Measurements from ENCODE around the gene GLS2.
"Not testable (repeated sequence)": the region's sequence is repeated elsewhere in the genome, so short reads cannot be mapped to it uniquely, and the experiment has no call there.

Gene GLS2

DNA sequence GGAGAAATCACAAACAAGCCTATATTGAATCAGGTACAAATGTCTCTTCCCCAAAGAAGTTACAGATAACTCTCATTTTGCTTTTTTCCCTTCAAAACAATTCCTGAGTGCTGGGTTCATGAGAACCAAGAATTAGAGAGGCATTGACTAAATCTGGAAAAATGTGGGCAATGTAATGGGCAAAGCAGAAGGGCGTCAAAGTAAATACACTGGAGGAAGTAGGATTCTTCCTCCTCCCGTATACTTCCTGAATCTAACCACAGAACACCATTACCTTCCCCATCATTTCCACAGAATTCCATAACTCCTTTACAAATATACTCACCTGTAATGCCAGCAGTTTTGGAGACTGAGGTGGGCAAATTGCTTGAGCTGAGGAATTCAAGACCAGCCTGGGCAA, 30.6 kb upstream of the GLS2 start:
- Histone ChIP-seq H3K27ac (no peak overlapping the region), H3K27me3 (ENCODE audit: insufficient read depth, low read depth, severe bottlenecking) (no peaks in the 10 kb centered on the region), H3K9me3 (ENCODE audit: severe bottlenecking) (no peaks in the 10 kb centered on the region), H3K4me3 (ENCODE audit: low read depth, low read length) (no peak overlapping the region), H3K36me3 (no peaks in the 10 kb centered on the region)
- TF ChIP-seq, protein P1, sequence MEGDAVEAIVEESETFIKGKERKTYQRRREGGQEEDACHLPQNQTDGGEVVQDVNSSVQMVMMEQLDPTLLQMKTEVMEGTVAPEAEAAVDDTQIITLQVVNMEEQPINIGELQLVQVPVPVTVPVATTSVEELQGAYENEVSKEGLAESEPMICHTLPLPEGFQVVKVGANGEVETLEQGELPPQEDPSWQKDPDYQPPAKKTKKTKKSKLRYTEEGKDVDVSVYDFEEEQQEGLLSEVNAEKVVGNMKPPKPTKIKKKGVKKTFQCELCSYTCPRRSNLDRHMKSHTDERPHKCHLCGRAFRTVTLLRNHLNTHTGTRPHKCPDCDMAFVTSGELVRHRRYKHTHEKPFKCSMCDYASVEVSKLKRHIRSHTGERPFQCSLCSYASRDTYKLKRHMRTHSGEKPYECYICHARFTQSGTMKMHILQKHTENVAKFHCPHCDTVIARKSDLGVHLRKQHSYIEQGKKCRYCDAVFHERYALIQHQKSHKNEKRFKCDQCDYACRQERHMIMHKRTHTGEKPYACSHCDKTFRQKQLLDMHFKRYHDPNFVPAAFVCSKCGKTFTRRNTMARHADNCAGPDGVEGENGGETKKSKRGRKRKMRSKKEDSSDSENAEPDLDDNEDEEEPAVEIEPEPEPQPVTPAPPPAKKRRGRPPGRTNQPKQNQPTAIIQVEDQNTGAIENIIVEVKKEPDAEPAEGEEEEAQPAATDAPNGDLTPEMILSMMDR (IDR thresholded peaks at IDR 0.05; ENCODE audit: low read depth, low read length) = no peak
- no peak for DNase-seq

DNA sequence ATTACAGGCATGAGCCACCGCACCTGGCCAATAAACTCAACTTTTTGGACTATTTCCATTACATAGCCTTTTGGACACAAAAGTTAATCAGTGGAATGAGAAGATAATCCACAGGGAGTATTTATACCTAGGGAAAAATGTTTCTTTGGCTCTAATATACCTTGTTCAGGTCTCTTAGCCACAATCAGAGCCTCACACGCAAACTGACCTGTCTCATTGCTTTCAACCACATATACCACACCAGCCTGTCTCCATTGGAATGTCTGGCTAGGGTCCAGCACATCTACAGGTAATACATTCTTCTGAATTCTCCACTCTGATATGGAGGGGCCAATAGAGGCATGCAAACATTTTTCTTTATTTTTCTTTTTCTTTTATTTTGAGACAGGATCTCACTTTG, 29.9 kb upstream of the GLS2 start:
- H3K4me3 ChIP-seq (ENCODE audit: low read depth, low read length) = no peak overlapping the region
- no peak overlapping the region for H3K27ac ChIP-seq
- TF ChIP-seq, protein P1 (IDR thresholded peaks at IDR 0.05; ENCODE audit: low read depth, low read length) = no peak
- H3K36me3 ChIP-seq = no peaks in the 10 kb centered on the region
- H3K9me3 ChIP-seq (ENCODE audit: severe bottlenecking) = no peaks in the 10 kb centered on the region
- DNase-seq = no peak
- H3K27me3 ChIP-seq (ENCODE audit: insufficient read depth, low read depth, severe bottlenecking) = no peaks in the 10 kb centered on the region

DNA sequence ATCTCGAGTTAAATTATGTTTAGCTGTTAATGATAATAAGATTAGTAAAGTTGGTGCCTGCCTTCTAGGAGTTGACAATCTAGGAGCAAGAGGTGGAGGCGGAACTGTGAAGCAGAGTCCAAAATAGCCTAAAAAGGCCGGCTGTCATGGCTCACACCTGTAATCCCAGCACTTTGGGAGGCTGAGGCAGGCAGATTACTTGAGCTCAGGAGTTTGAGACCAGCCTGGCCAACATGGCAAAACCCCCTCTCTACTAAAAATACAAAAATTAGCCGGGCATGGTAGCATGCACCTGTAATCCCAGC, 26.0 kb upstream of the GLS2 start:
- not testable (repeated sequence) for H3K27me3 ChIP-seq (ENCODE audit: insufficient read depth, low read depth, severe bottlenecking); H3K9me3 ChIP-seq (ENCODE audit: severe bottlenecking); H3K4me3 ChIP-seq (ENCODE audit: low read depth, low read length); H3K36me3 ChIP-seq; DNase-seq; H3K27ac ChIP-seq

DNA sequence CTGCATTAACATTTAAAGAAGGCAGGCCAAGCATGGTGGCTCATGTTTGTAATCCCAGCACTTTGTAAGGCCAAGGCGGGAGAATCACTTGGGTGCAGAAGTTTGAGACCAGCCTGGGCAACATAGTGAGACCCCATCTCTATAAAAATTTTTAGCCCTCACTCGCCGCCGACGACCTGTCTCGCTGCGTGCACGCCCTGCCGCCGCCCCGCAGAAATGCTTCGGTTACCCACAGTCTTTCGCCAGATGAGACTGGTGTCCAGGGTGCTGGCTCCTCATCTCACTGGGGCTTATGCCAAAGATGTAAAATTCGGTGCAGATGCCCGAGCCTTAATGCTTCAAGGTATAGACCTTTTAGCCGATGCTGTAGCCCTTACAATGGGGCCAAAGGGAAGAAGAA, 22.8 kb upstream of the GLS2 start:
- DNase-seq = no peak
- no peaks in the 10 kb centered on the region for H3K36me3 ChIP-seq
- no peaks in the 10 kb centered on the region for H3K27me3 ChIP-seq (ENCODE audit: insufficient read depth, low read depth, severe bottlenecking)
- H3K9me3 ChIP-seq (ENCODE audit: severe bottlenecking) = no peaks in the 10 kb centered on the region
- TF ChIP-seq, protein P1 (IDR thresholded peaks at IDR 0.05; ENCODE audit: low read depth, low read length) = no peak
- H3K4me3 ChIP-seq (ENCODE audit: low read depth, low read length) = no peak overlapping the region
- H3K27ac ChIP-seq = no peak overlapping the region

DNA sequence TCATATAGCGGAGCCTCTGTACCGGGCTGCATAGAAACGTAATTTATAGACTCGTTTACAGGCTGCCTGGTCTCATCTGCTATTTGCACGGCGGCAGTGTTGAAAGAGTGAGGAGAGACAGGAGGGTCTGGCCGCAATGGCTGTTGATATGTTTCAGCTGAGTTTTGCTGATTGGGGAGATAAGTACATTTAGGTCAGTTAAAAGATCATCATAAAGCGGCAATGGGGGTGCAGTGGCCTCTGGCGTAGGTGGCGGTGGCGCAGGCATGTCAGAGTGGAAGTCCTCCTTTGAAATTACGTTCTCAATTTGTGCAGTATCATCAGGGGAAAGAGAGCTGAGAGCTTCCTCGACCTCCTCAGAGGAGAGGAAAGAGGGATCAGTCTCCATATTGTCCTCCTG, 11.9 kb upstream of the GLS2 start:
- H3K4me3 ChIP-seq (ENCODE audit: low read depth, low read length); H3K27ac ChIP-seq; H3K36me3 ChIP-seq; DNase-seq; H3K27me3 ChIP-seq (ENCODE audit: insufficient read depth, low read depth, severe bottlenecking); H3K9me3 ChIP-seq (ENCODE audit: severe bottlenecking): not testable (repeated sequence)

DNA sequence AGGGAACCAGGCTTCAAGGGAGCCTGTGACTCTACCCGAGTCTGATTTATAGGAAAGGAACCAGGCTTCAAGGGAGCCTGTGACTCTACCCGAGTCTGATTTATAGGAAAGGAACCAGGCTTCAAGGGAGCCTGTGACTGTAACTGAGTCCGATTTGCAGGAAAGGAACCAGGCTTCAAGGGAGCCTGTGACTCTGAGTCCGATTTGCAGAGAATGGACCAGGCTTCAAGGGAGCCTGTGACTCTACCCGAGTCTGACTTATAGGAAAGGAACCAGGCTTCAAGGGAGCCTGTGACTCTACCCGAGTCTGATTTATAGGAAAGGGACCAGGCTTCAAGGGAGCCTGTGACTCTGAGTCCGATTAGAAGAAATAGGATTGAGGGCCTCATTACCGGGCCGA, 11.5 kb upstream of the GLS2 start:
- H3K27me3 ChIP-seq (ENCODE audit: insufficient read depth, low read depth, severe bottlenecking); H3K36me3 ChIP-seq; H3K9me3 ChIP-seq (ENCODE audit: severe bottlenecking); H3K4me3 ChIP-seq (ENCODE audit: low read depth, low read length); H3K27ac ChIP-seq; DNase-seq: not testable (repeated sequence)

DNA sequence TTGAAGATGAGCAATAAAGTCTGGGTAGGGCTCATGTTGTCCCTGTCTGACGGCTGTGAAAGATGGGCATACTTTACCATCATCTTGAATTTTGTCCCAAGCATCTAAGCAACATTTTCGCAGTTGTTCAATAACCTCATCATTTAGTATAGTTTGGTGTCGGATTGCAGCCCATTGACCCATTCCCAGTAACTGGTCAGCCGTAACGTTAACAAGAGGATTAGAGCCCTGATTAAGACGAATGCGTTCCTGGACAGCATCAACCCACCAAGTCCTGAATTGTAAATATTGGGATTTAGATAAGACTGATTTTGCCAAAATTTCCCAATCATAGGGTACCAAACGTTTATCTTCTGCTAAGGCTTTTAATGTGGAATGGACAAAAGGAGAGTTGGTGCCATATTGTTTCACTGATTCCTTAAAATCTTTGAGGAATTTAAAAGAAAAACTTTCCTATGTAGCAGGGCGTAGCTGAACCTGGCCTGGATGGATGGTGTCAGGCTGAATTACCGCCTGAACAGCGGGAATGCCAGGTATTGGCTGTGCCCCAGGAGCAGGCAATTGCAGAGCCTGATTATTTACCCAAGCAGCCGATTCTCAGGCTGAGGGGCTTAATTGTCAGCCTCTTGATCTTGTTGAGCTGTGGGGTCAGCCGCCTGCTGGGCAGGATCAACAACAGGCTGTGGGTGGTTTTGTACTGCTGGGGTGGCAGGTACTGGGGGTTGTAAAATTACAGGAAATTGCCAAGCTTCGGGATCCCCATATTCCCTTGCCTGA, 10.4 kb upstream of the GLS2 start:
- not testable (repeated sequence) for H3K9me3 ChIP-seq (ENCODE audit: severe bottlenecking); H3K27me3 ChIP-seq (ENCODE audit: insufficient read depth, low read depth, severe bottlenecking)
- peak; percentile 56 for DNase-seq

DNA sequence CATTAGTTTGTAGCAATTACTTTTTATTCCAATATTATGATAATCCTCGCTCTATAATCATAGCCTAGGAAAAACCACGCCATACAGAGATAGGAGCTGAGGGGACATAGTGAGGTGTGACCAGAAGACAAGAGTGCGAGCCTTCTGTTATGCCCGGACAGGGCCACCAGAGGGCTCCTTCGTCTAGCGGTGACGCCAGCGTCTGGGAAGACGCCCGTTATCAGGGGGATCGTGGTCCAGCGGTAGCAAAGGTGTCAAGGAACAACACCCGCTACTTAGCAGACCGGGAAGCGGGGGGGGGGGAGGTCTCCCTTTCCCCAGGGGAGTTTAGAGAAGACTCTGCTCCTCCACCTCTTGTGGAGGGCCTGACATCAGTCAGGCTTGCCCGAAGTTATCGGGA, 8.7 kb upstream of the GLS2 start:
- H3K4me3 ChIP-seq (ENCODE audit: low read depth, low read length); H3K27ac ChIP-seq; H3K9me3 ChIP-seq (ENCODE audit: severe bottlenecking); H3K27me3 ChIP-seq (ENCODE audit: insufficient read depth, low read depth, severe bottlenecking); H3K36me3 ChIP-seq: not testable (repeated sequence)
- DNase-seq = peak; percentile 71

More for the DNA sequence above, 10.4 kb upstream of the GLS2 start:
- not testable (repeated sequence) for H3K27ac ChIP-seq; H3K4me3 ChIP-seq (ENCODE audit: low read depth, low read length); H3K36me3 ChIP-seq

DNA sequence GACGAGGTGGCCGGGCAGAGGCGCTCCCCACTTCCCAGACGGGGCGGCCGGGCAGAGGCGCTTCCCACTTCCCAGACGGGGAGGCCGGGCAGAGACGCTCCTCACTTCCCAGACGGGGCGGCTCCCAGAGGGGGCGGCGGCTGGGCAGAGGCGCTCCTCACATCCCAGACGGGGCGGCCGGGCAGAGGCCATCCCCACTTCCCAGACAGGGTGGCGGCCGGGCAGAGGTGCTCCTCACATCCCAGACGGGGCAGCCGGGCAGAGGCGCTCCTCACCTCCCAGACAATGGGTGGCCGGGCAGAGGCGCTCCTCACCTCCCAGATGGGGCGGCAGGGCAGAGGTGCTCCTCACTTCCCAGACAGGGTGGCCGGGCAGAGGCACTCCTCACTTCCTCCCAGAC, 6.5 kb upstream of the GLS2 start:
- H3K27me3 ChIP-seq (ENCODE audit: insufficient read depth, low read depth, severe bottlenecking); H3K36me3 ChIP-seq; DNase-seq: not testable (repeated sequence)

DNA sequence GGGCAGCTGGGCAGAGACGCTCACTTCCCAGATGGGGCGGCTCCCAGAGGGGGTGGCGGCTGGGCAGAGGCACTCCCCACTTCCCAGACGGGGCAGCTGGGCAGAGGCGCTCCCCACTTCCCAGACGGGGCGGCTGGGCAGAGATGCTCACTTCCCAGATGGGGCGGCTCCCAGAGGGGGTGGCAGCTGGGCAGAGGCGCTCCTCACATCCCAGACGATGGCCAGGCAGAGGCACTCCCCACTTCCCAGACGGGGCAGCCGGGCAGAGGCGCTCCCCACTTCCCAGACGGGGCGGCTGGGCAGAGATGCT, 6.1 kb upstream of the GLS2 start:
- H3K27ac ChIP-seq = not testable (repeated sequence)

More for the DNA sequence above, 6.5 kb upstream of the GLS2 start:
- not testable (repeated sequence) for H3K4me3 ChIP-seq (ENCODE audit: low read depth, low read length); H3K27ac ChIP-seq; H3K9me3 ChIP-seq (ENCODE audit: severe bottlenecking)

DNA sequence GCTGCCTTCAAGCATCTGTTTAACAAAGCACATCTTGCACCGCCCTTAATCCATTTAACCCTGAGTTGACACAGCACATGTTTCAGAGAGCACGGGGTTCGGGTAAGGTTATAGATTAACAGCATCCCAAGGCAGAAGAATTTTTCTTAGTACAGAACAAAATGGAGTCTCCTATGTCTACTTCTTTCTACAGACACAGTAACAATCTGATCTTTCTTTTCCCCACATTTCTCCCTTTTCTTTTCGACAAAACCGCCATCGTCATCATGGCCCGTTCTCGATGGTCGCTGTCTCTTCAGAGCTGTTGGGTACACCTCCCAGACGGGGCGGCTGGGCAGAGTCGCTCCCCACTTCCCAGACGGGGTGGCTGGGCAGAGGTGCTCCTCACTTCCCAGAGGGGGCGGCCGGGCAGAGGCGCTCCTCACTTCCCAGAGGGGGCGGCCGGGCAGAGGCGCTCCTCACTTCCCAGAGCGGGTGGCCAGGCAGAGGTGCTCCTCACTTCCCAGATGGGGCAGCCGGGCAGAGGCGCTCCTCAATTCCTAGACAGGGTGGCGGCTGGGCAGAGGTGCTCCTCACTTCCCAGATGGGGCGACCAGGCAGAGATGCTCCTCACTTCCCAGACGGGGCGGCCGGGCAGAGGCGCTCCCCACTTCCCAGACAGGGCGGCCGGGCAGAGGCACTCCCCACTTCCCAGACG, 5.6 kb upstream of the GLS2 start:
- not testable (repeated sequence) for H3K27me3 ChIP-seq (ENCODE audit: insufficient read depth, low read depth, severe bottlenecking); H3K9me3 ChIP-seq (ENCODE audit: severe bottlenecking); H3K27ac ChIP-seq; H3K36me3 ChIP-seq; H3K4me3 ChIP-seq (ENCODE audit: low read depth, low read length)
- peak; percentile 32 for DNase-seq

More for the DNA sequence above, 6.1 kb upstream of the GLS2 start:
- not testable (repeated sequence) for H3K36me3 ChIP-seq; H3K27me3 ChIP-seq (ENCODE audit: insufficient read depth, low read depth, severe bottlenecking); H3K4me3 ChIP-seq (ENCODE audit: low read depth, low read length); H3K9me3 ChIP-seq (ENCODE audit: severe bottlenecking); DNase-seq
